Pancreas (tissue), 10 donors: ENCODE results near the gene TPST1. TPM values are rescaled to one million over a fixed set of nuclear protein-coding genes. Genes with fewer than 3 reads are reported as not detected.

Experiments used
- ATAC-seq, 4 donors: fragments of 200-7000 bp; cut with Tn5 transposase; one replicate each; pipeline versions ENCODE4 v1.8.0 to v1.9.1; 2020; ENCODE audit warnings: mild to moderate bottlenecking in 4 of 4, moderate library complexity in 4 of 4
- DNase-seq, 6 donors: peaks; one replicate each; pipeline ENCODE4 v3.0.0-alpha.2; 2020
- FAIRE-seq: peaks from 2 replicates; lab custom pipeline; 2012; peaks lifted over from hg19 to GRCh38; lab: Jason Lieb, UNC
- H3K27ac ChIP-seq, 4 donors: fragments of 200-600 bp; sonication (generic); 1 replicate in 3 of 4; 2 replicates in 1 of 4; pipeline versions ENCODE4 v1.5.0 to v1.8.0; 2020
- H3K27me3 ChIP-seq, 4 donors: fragments of 200-600 bp; one replicate each; pipeline ENCODE4 v1.8.0; 2021
- H3K36me3 ChIP-seq, 3 donors: fragments of 200-600 bp; sonication (generic) in 1 of 3; one replicate each; pipeline versions ENCODE4 v1.5.0 to v1.8.0; 2020 to 2021
- H3K4me1 ChIP-seq, 3 donors: fragments of 200-600 bp; one replicate each; pipeline ENCODE4 v1.8.0; 2021
- H3K4me3 ChIP-seq, 4 donors: fragments of 200-600 bp; sonication (generic) in 2 of 4; one replicate each; pipeline versions ENCODE4 v1.5.0 to v1.8.0; 2020 to 2021
- H3K9me3 ChIP-seq, 4 donors: fragments of 200-600 bp; one replicate each; pipeline ENCODE4 v1.8.0; 2021
- WGBS, 2 donors: extraction: QIAGEN DNeasy Blood & Tissue Kit; methylation state at CpG; one replicate each; pipeline ENCODE4 v1.1.7; 2013; 5-methylcytosine and 5-hydroxymethylcytosine counted together
- intact Hi-C, 3 donors: fragments of 100-400 bp; cut with DNase I; formaldehyde crosslinking; loops; one replicate each; pipeline versions ENCODE4 v1.11.1 to v1.14.2; 2022
- polyA plus RNA-seq, 2 donors: library from polyadenylated mRNA; stranded (reverse); fragments of 200-250 nt; gene quantifications; one replicate each; pipeline ENCODE4 v1.2.3, GENCODE V29; 2013
- total RNA-seq, 6 donors: library from RNA; stranded (reverse); fragmentation: NEBNext Ultra II Directional in 4 of 6; extraction: Animal tissue kit (Norgen Biotek cat#: 25700) in 4 of 6; gene quantifications; one replicate each; pipeline versions ENCODE4 v1.2.1 to v1.2.4, GENCODE V29; 2021 to 2023
- TF ChIP-seq, protein P1 (sequence below), 4 donors: fragments of 200-600 bp; sonication (generic) in 3 of 4; IDR thresholded peaks; one replicate each; pipeline versions ENCODE4 v1.5.0 to v1.8.0; 2021; ENCODE audit warnings: antibody characterized with exemption in 4 of 4
- donor health status: healthy with polysubstance abuse.
- donor health status: DM: no; HTN: no; CAD: no; lungs with moderate emphysema.
- donor health status: DM: no; HTN: no; CAD: no.
- donor health status: control.
- donor health status: control.
- donor health status: Bipolar disorder and iron deficiency.
- donor health status: DM: yes; HTN: yes; CAD: no.
- donor health status: DM: no; HTN: no; CAD: no.
- donor health status: DM: no; HTN: no; CAD: no.
- donor health status: DM: yes; HTN: yes; CAD: no.

The TPST1 gene
- total and polyA plus RNA-seq, 8 donors: 3.3 to 18.5 (median 6.3) TPM

DNA sequence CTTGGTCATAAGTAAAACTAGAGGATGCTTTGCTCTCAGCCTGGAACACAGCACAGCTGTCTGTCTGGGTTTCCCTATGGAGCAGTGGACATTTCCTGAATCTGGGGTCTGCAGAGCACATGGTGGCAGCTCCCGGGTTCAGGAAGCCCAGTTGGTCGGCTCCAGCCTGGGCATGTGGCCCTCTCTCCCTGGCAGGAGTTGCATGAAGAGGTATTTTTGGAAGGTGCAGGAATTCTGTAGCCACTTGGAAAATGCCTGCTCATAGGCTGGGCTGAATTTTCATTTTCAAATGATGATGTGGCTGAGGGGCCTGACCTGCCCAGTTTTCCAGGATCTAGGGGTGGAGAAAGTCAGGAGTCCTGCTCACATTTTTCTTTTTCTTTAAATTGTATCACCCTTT, 6.7 kb upstream of the TPST1 start:
- no peak for ATAC-seq
- intact Hi-C loops: no loop called here

DNA sequence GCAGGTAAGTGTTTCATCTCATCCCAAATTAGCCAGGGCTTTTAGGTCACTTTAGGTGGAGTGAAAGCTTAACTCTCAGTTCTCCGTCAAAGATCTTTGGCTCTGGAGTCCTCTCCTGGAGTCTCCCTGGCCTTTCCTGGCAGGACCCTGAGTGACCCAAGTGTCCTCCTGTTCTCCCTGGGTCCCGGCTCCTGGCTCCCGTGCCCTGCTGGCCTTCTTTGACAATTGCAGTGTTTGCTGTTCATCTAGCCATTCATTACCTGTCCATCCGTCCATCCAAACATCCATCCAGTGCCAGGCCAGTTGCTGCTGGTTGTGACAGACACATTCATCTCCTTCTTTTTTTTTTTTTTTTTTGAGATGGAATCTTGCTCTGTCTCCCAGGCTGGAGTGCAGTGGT, 6.2 kb upstream of the TPST1 start:
- FAIRE-seq (no peak), ATAC-seq (no peak), DNase-seq (peak in 1 of 6 donors; percentile 33)
- Histone ChIP-seq H3K4me3 (no peak overlapping the region), H3K27me3 (no peaks in the 10 kb centered on the region), H3K27ac (no peak overlapping the region), H3K36me3 (no peaks in the 10 kb centered on the region), H3K9me3 (no peaks in the 10 kb centered on the region), H3K4me1 (no peaks in the 10 kb centered on the region)
- intact Hi-C loops: no loop called here
- 78 to 82% methylated on average over 4 of the region's 4 CpGs for WGBS, 2 donors
- TF ChIP-seq, protein P1, sequence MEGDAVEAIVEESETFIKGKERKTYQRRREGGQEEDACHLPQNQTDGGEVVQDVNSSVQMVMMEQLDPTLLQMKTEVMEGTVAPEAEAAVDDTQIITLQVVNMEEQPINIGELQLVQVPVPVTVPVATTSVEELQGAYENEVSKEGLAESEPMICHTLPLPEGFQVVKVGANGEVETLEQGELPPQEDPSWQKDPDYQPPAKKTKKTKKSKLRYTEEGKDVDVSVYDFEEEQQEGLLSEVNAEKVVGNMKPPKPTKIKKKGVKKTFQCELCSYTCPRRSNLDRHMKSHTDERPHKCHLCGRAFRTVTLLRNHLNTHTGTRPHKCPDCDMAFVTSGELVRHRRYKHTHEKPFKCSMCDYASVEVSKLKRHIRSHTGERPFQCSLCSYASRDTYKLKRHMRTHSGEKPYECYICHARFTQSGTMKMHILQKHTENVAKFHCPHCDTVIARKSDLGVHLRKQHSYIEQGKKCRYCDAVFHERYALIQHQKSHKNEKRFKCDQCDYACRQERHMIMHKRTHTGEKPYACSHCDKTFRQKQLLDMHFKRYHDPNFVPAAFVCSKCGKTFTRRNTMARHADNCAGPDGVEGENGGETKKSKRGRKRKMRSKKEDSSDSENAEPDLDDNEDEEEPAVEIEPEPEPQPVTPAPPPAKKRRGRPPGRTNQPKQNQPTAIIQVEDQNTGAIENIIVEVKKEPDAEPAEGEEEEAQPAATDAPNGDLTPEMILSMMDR (IDR thresholded peaks at IDR 0.05): no peak

More for the DNA sequence above, 6.7 kb upstream of the TPST1 start:
- TF ChIP-seq, protein P1 (IDR thresholded peaks at IDR 0.05): no peak
- Histone ChIP-seq H3K27me3 (no peaks in the 10 kb centered on the region), H3K4me1 (no peaks in the 10 kb centered on the region), H3K27ac (no peak overlapping the region), H3K4me3 (no peak overlapping the region), H3K36me3 (no peaks in the 10 kb centered on the region), H3K9me3 (no peaks in the 10 kb centered on the region)
- WGBS, 2 donors: 51 to 68% methylated on average over 2 of the region's 2 CpGs
- no peak for FAIRE-seq
- DNase-seq: no peak

DNA sequence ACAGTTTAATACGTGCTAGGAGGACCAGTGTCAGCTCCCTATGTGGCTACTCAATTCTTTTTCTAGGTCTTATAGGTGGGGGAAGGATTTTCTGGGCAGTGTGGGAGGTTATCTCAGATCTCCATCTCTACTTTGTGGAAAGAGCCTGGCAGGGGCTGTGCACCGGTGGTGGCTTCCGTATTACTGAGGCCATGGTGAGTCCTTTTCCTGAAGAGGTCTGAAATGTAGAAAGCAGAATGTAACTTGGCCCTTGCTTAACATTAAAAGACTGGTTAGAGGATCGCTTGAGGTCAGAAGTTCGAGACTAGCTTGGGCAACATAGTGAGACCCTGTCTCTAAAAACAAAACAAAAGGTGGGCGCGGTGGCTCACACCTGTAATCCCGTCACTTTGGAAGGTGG, 2.7 kb upstream of the TPST1 start:
- DNase-seq (peak in 1 of 6 donors; percentile 13), ATAC-seq (no peak), FAIRE-seq (no peak)
- Histone ChIP-seq H3K4me1 (peaks cover 0 to 11% (median 7%) of the 10 kb centered on the region in 3 donors), H3K27ac (no peak overlapping the region), H3K4me3 (no peak overlapping the region), H3K9me3 (no peaks in the 10 kb centered on the region), H3K27me3 (no peaks in the 10 kb centered on the region), H3K36me3 (no peaks in the 10 kb centered on the region)
- intact Hi-C loops: no loop called here
- TF ChIP-seq, protein P1 (IDR thresholded peaks at IDR 0.05): no peak
- 62 to 67% methylated on average over 8 of the region's 8 CpGs for WGBS, 2 donors

DNA sequence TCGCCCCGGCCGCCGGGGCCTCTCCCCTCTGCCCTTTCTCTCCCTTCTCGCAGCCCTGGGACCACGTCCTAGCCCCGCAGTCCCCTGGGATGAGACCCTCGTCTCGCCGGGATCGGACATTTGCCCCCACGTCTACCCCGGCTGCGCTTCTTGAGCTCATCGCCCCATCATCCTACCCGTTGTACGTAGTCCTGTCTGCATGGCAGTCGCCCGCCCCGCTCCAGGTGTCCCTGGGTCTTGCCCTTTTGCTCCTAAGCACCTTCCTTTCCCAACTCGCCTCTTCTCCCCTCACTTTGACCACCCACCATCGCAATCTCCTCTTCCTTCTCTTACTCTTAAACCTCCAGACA, 582 bp downstream of the TPST1 start:
- TF ChIP-seq, protein P1 (IDR thresholded peaks at IDR 0.05): no peak
- DNase-seq (peak in 1 of 6 donors; percentile 7), ATAC-seq (peak in 3 of 4 donors; percentile 14 to 36 (median 23)), FAIRE-seq (no peak)
- intact Hi-C loops: no loop called here
- Histone ChIP-seq H3K4me1 (peaks cover 0 to 12% (median 11%) of the 10 kb centered on the region in 3 donors), H3K36me3 (no peaks in the 10 kb centered on the region), H3K27me3 (no peaks in the 10 kb centered on the region), H3K27ac (peak overlapping the region in 3 of 4 donors; percentile 61 to 80 (median 75)), H3K9me3 (no peaks in the 10 kb centered on the region), H3K4me3 (peak overlapping the region; percentile 78 to 97 (median 94))
- WGBS, 2 donors: 3 to 4% methylated on average over 22 of the region's 22 CpGs

DNA sequence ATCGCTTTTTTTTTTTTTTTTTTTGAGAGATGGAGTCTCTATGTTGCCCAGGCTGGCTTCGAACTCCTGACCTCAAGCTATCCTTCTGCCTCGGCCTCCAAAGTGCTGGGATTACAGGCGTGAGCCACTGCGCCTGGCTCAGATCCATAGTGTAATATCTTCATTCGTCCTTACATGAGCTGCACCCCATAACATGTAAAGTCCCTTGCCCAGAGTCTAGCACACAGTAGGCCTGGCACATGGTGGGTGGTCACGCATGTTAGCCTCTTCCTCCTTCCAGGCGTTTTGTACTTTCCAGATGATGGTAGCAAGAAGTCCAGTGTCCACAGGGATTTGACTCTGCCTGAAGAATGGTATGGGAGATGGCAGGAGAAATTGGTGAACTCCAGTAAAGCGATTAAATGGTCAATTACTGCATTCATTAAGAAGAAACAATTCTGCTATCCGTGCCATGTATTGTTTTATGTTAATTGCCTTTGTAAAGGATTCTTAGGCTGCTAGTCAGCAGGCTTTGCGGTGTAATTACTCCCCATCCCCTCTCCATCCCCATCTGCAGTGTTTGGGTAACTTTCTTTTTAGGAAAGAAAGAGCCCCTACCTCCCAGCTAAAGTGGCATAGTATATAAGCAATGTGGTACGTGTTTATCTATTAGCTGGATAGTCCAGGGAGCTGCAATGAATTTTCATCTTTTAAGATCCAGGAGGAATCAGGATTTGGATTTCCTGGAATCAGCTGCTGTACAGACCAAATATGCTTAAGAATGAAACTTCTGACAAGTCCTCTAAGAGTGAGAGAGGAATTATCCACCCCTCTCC, 1.2 kb downstream of the TPST1 start:
- intact Hi-C loops: no loop called here
- Histone ChIP-seq H3K9me3 (no peaks in the 10 kb centered on the region), H3K27me3 (no peaks in the 10 kb centered on the region), H3K4me1 (peaks cover 0 to 12% (median 11%) of the 10 kb centered on the region in 3 donors), H3K4me3 (peak overlapping the region; percentile 78 to 97 (median 94)), H3K27ac (no peak overlapping the region), H3K36me3 (no peaks in the 10 kb centered on the region)
- WGBS, 2 donors: 36 to 42% methylated on average over 12 of the region's 12 CpGs
- ATAC-seq (peak in 1 of 4 donors; percentile 5), DNase-seq (peak in 1 of 6 donors; percentile 30), FAIRE-seq (no peak)
- TF ChIP-seq, protein P1 (IDR thresholded peaks at IDR 0.05): no peak
